ENCODE results near the gene CACNA1F.

DNA sequence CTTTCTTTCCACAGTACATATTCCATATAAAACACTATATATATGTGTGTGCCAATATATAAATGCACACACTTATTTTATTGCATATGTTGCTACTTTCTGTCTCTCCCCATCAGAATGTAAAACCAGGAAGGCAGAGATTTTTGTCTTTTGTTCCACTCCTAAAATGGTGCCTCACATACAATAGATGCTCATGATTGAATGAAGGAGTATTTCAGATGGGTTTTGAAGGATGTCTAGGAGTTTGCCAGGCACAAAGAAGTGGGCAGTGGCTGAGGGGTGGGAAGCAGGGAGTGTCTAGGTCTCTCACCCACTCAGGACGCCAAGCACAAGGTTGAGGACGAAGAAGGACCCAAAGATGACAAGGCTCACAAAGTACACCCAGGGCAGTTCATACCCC is 5.4 kb downstream of the CACNA1F start:
- TF ChIP-seq POLR2A (IDR thresholded peaks at IDR 0.05; ENCODE audit: low read depth, low read length) (no peak), POLR2AphosphoS5 (IDR thresholded peaks at IDR 0.05; ENCODE audit: low read depth, low read length) (no peak), PAX5 (IDR thresholded peaks at IDR 0.05; ENCODE audit: insufficient read depth, low read length, severe bottlenecking) (no peak), SPI1 (IDR thresholded peaks at IDR 0.05; ENCODE audit: low read depth, low read length) (no peak), TAF1 (IDR thresholded peaks at IDR 0.05; ENCODE audit: low read depth, low read length) (no peak), POU2F2 (IDR thresholded peaks at IDR 0.05; ENCODE audit: low read depth, low read length) (no peak)

All from GM12891 (cell line).